PC-3 (cell line): ENCODE results near the gene AASDHPPT.

Experiments
- EZH2 ChIP-seq: fragments of 300-600 bp; sonication (generic); IDR thresholded peaks from one replicate; pipeline ENCODE4 v1.6.1; 2017; ENCODE audit warnings: antibody characterized with exemption, mild to moderate bottlenecking, low read length; ENCODE audit not compliant: unreplicated experiment
- TF ChIP-seq, protein P1 (sequence below): fragments of 300-600 bp; sonication (generic); conservative IDR thresholded peaks from 2 replicates; pipeline ENCODE4 v1.5.1; 2017; ENCODE audit warnings: antibody characterized with exemption, low read depth, mild to moderate bottlenecking, low read length

DNA sequence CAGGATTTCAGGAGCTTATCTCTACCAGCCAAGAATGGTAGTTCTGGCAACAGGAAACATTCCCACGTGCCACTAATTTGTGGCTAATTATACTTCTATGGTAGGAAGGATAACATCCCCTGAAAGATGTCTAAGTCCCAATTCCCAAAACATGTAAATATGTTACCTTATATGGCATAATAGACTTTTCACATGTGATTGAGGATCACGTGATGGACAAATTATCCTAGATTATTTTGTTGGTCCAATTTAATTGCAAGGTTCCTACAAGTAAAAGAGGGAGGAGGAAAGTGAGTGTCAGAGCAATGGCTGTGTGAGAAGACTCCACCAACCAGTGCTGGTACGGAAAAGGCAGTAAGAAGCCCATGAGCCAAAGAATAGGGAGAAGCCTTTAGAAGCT lies 45.5 kb upstream of the AASDHPPT start:
- no peak for TF ChIP-seq EZH2
- TF ChIP-seq, protein P1, sequence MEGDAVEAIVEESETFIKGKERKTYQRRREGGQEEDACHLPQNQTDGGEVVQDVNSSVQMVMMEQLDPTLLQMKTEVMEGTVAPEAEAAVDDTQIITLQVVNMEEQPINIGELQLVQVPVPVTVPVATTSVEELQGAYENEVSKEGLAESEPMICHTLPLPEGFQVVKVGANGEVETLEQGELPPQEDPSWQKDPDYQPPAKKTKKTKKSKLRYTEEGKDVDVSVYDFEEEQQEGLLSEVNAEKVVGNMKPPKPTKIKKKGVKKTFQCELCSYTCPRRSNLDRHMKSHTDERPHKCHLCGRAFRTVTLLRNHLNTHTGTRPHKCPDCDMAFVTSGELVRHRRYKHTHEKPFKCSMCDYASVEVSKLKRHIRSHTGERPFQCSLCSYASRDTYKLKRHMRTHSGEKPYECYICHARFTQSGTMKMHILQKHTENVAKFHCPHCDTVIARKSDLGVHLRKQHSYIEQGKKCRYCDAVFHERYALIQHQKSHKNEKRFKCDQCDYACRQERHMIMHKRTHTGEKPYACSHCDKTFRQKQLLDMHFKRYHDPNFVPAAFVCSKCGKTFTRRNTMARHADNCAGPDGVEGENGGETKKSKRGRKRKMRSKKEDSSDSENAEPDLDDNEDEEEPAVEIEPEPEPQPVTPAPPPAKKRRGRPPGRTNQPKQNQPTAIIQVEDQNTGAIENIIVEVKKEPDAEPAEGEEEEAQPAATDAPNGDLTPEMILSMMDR = no peak
